Hypothalamus (tissue), 51 donors: Measurements from ENCODE around the gene NAP1L4.
"Not testable (repeated sequence)": the region's sequence is repeated elsewhere in the genome, so short reads cannot be mapped to it uniquely, and the experiment has no call there.

Experiments
- DNase-seq, 51 donors: peaks; one replicate each; lab custom pipeline; 2025; lab: John Stamatoyannopoulos, UW

Gene NAP1L4

GRCh38 chr11:2940921-2941821 is 51.0 kb downstream of the NAP1L4 start:
- DNase-seq = no peak

GRCh38 chr11:2940147-2940920 is 51.8 kb downstream of the NAP1L4 start:
- no peak for DNase-seq

GRCh38 chr11:2938458-2939418 is 53.4 kb downstream of the NAP1L4 start:
- DNase-seq = not testable (repeated sequence)

- DNase-seq = not testable (repeated sequence)
Measured at GRCh38 chr11:2937641-2938457, 54.3 kb downstream of the NAP1L4 start.

- no peak for DNase-seq
Measured at GRCh38 chr11:2934611-2935239, 57.4 kb downstream of the NAP1L4 start.

- DNase-seq = no peak
Measured at GRCh38 chr11:2934021-2934550, 58.0 kb downstream of the NAP1L4 start.

- peak in 7 of 51 donors; percentile 23 to 48 (median 28) for DNase-seq
Measured at GRCh38 chr11:2933375-2934020, 58.6 kb downstream of the NAP1L4 start.

- no peak for DNase-seq
Measured at GRCh38 chr11:2932850-2933251, 59.3 kb downstream of the NAP1L4 start.

GRCh38 chr11:2931771-2932738 is 60.1 kb downstream of the NAP1L4 start:
- no peak for DNase-seq

GRCh38 chr11:2931420-2931746 is 60.7 kb downstream of the NAP1L4 start:
- no peak for DNase-seq

- peak in 3 of 51 donors; percentile 3 to 31 (median 29) for DNase-seq
Measured at GRCh38 chr11:2930704-2931419, 61.3 kb downstream of the NAP1L4 start.

- DNase-seq = peak in 1 of 51 donors; percentile 15
Measured at GRCh38 chr11:2929950-2930703, 62.0 kb downstream of the NAP1L4 start.

- DNase-seq = no peak
Measured at GRCh38 chr11:2929531-2929949, 62.6 kb downstream of the NAP1L4 start.

- peak in 3 of 51 donors; percentile 10 to 24 (median 21) for DNase-seq
Measured at GRCh38 chr11:2928605-2929530, 63.3 kb downstream of the NAP1L4 start, which contains the start of gene PHLDA2. Gene PHLDA2, minus strand, starts transcription at chr11:2929420. Its CDS starts 56 bp downstream, at chr11:2929364.
